HCT116 (cell line): Measurements from ENCODE around the gene ADM5. TPM values are rescaled to one million over a fixed set of nuclear protein-coding genes. Genes with fewer than 3 reads are reported as not detected.

Source experiments
- ATAC-seq: fragments of 200-7000 bp; cut with Tn5 transposase; 2 replicates; pipeline ENCODE4 v1.9.1; 2020; ENCODE audit warnings: mild to moderate bottlenecking, moderate library complexity
- BruUV-seq: library from RNA; stranded (reverse); fragments of 400-500 nt; replicated peaks from 2 replicates; lab custom pipeline; 2021; lab: Mats Ljungman, UMichigan
- CTCF ChIA-PET: fragments of 300-600 bp; sonication (Branson Sonifier 250); formaldehyde crosslinking; loops from one replicate; lab custom pipeline; 2021; ENCODE audit warnings: antibody characterized with exemption; lab: Charles Lee
- POLR2A ChIA-PET: fragments of 300-600, 350-600 bp; sonication (Branson Sonifier 250); formaldehyde crosslinking; loops from one replicate; lab custom pipeline; 2021; ENCODE audit warnings: antibody characterized with exemption; lab: Charles Lee
- RAD21 ChIA-PET, 2 experiments: fragments of 300-600 bp; sonication (Branson Sonifier 250); formaldehyde crosslinking; loops; one replicate each; lab custom pipeline; 2023; ENCODE audit warnings: low total read pairs in 2 of 2; ENCODE audit not compliant: uncharacterized antibody in 2 of 2, unreplicated experiment in 2 of 2, low non-redundant PET in 1 of 2; lab: Charles Lee
- DNase-seq: peaks from one replicate; pipeline ENCODE4 v3.0.0-alpha.2; 2010; ENCODE audit warnings: low read depth, low spot score
- H2AFZ ChIP-seq: fragments of 200-600 bp; shearing (Covaris generic), sonication (generic); 2 replicates; pipeline ENCODE4 v1.6.1; 2017; ENCODE audit warnings: low read depth, mixed run types, mixed read lengths, antibody characterized with exemption, low read length; ENCODE audit not compliant: poor library complexity, severe bottlenecking
- H3K27ac ChIP-seq: 2 replicates; pipeline ENCODE4 v1.5.1; 2012; ENCODE audit warnings: low read depth, low read length
- H3K27me3 ChIP-seq: fragments of 200-600 bp; sonication (generic); 2 replicates; pipeline ENCODE4 v1.6.1; 2016; ENCODE audit warnings: mixed run types, low read length, mixed read lengths; ENCODE audit not compliant: insufficient read depth
- H3K36me3 ChIP-seq, 2 experiments: fragments of 200-500 bp in 1 of 2; fragments of 200-600 bp in 1 of 2; sonication (Bioruptor generic) in 1 of 2; sonication (generic) in 1 of 2; 2 replicates each; pipeline versions ENCODE4 v1.5.1 to v1.6.1; 2014 to 2016; ENCODE audit warnings: low read length in 2 of 2, inconsistent platforms in 1 of 2, mixed read lengths in 1 of 2, mixed run types in 1 of 2; ENCODE audit not compliant: insufficient read depth in 2 of 2, control insufficient read depth in 1 of 2
- H3K4me1 ChIP-seq, 2 experiments: fragments of 200-600 bp in 1 of 2; sonication (generic) in 1 of 2; 2 replicates each; pipeline versions ENCODE4 v1.5.1 to v1.6.1; 2012 to 2017; ENCODE audit warnings: low read length in 2 of 2, inconsistent platforms in 1 of 2, mild to moderate bottlenecking in 1 of 2, mixed read lengths in 1 of 2, mixed run types in 1 of 2, moderate library complexity in 1 of 2; ENCODE audit not compliant: insufficient read depth in 2 of 2, control insufficient read depth in 1 of 2
- H3K4me2 ChIP-seq: fragments of 200-600 bp; sonication (generic); 2 replicates; pipeline ENCODE4 v1.6.1; 2017; ENCODE audit warnings: mixed run types, low read length, mixed read lengths
- H3K4me3 ChIP-seq, 2 experiments: fragments of 200-600 bp in 1 of 2; sonication (generic) in 1 of 2; replicated peaks in 1 of 2; 2 replicates each; pipeline ENCODE4 v1.5.1; 2011 to 2016; ENCODE audit warnings: low read length in 2 of 2, control low read depth in 1 of 2, low read depth in 1 of 2, mild to moderate bottlenecking in 1 of 2, mixed read lengths in 1 of 2, mixed run types in 1 of 2
- H3K79me2 ChIP-seq: fragments of 200-600 bp; sonication (generic); 2 replicates; pipeline ENCODE4 v1.6.1; 2017; ENCODE audit warnings: mild to moderate bottlenecking, mixed run types, low read length, moderate library complexity, mixed read lengths; ENCODE audit not compliant: insufficient read depth
- H3K9ac ChIP-seq: fragments of 200-600 bp; sonication (generic); 2 replicates; pipeline ENCODE4 v1.6.1; 2016; ENCODE audit warnings: low read length, mixed read lengths
- H3K9me2 ChIP-seq: fragments of 200-600 bp; sonication (generic), shearing (Covaris generic); 2 replicates; pipeline ENCODE4 v1.6.1; 2017; ENCODE audit warnings: mixed run types, mild to moderate bottlenecking, moderate library complexity; ENCODE audit not compliant: insufficient read depth
- H3K9me3 ChIP-seq, 2 experiments: fragments of 200-500 bp in 1 of 2; fragments of 200-600 bp in 1 of 2; sonication (Bioruptor generic) in 1 of 2; sonication (generic) in 1 of 2; 2 replicates each; pipeline ENCODE4 v1.6.1; 2014 to 2017; ENCODE audit warnings: low read length in 2 of 2, mixed read lengths in 2 of 2, inconsistent platforms in 1 of 2, low read depth in 1 of 2, mild to moderate bottlenecking in 1 of 2, mixed run types in 1 of 2, moderate library complexity in 1 of 2; ENCODE audit not compliant: control insufficient read depth in 1 of 2, insufficient read depth in 1 of 2
- H4K20me1 ChIP-seq: fragments of 200-600 bp; sonication (generic), shearing (Covaris generic); 2 replicates; pipeline ENCODE4 v1.6.1; 2017; ENCODE audit warnings: mixed run types, mild to moderate bottlenecking, moderate library complexity; ENCODE audit not compliant: insufficient read depth
- ATF3 ChIP-seq: IDR thresholded peaks from 2 replicates; pipeline ENCODE4 v1.6.1; 2012
- CTCF ChIP-seq, 3 experiments: fragments of 200-600 bp in 1 of 3; sonication (generic) in 1 of 3; IDR thresholded peaks in 2 of 3; conservative IDR thresholded peaks in 1 of 3; 2 replicates each; pipeline ENCODE4 v1.5.1; 2012 to 2017; ENCODE audit warnings: low read depth in 2 of 3, low read length in 2 of 3, antibody characterized with exemption in 1 of 3, borderline replicate concordance in 1 of 3, control low read depth in 1 of 3, mild to moderate bottlenecking in 1 of 3, mixed read lengths in 1 of 3, mixed run types in 1 of 3, moderate library complexity in 1 of 3; ENCODE audit not compliant: insufficient read depth in 1 of 3
- ELF1 ChIP-seq: IDR thresholded peaks from 2 replicates; pipeline ENCODE4 v1.6.1; 2012; ENCODE audit warnings: low read depth, borderline replicate concordance
- EZH2 ChIP-seq: fragments of 200-600 bp; sonication (generic); IDR thresholded peaks from 2 replicates; pipeline ENCODE4 v1.6.1; 2017; ENCODE audit warnings: antibody characterized with exemption, mixed run types
- EZH2phosphoT487 ChIP-seq: fragments of 200-600 bp; IDR thresholded peaks from 2 replicates; pipeline ENCODE4 v1.6.1; 2018; ENCODE audit warnings: antibody characterized with exemption, borderline replicate concordance
- FOSL1 ChIP-seq: IDR thresholded peaks from 2 replicates; pipeline ENCODE4 v1.6.1; 2012; ENCODE audit warnings: low read depth
- JUND ChIP-seq: IDR thresholded peaks from 2 replicates; pipeline ENCODE4 v1.6.1; 2012
- POLR2A ChIP-seq: IDR thresholded peaks from 2 replicates; pipeline ENCODE4 v1.7.0; 2011; ENCODE audit warnings: borderline replicate concordance; ENCODE audit not compliant: insufficient read depth, insufficient read length; ENCODE audit errors: extremely low read depth
- SP1 ChIP-seq: IDR thresholded peaks from 2 replicates; pipeline ENCODE4 v1.6.1; 2012; ENCODE audit warnings: low read depth
- SRF ChIP-seq: IDR thresholded peaks from 2 replicates; pipeline ENCODE4 v1.6.1; 2012; ENCODE audit warnings: low read depth
- YY1 ChIP-seq: IDR thresholded peaks from 2 replicates; pipeline ENCODE4 v1.6.1; 2011; ENCODE audit warnings: low read length, low read depth, moderate library complexity, mild to moderate bottlenecking; ENCODE audit not compliant: insufficient replicate concordance; ENCODE audit errors: extremely low read depth
- intact Hi-C: fragments of 100-400 bp; cut with micrococcal nuclease; formaldehyde crosslinking; loops from 2 replicates; pipeline ENCODE4 v1.10.0; 2022
- total RNA-seq: library from RNA; stranded (reverse); gene quantifications from one replicate; pipeline ENCODE4 v1.2.1, GENCODE V29; 2021; ENCODE audit not compliant: unreplicated experiment

Gene ADM5
- total RNA-seq, 1 experiment from 2014 or later, result 12.1 TPM

- intact Hi-C loops, result no loop called here
- peaks cover 80% of the 10 kb centered on the region for H3K79me2 ChIP-seq
- BruUV-seq, result no TSS peak
- H3K4me3 ChIP-seq, result no peak overlapping the region
- DNase-seq (no peak), ATAC-seq (no peak)
- no peak overlapping the region for H3K9ac ChIP-seq
- CTCF ChIA-PET, result no interaction called here
- H3K36me3 ChIP-seq, result peaks cover 23 to 25% of the 10 kb centered on the region in 2 experiments; a peak in 3 of 4 replicates
- H3K27me3 ChIP-seq, result no peaks in the 10 kb centered on the region
- peaks cover 6 to 15% of the 10 kb centered on the region in 2 experiments for H3K4me1 ChIP-seq
- no peak overlapping the region for H3K4me2 ChIP-seq
- no peak overlapping the region for H2AFZ ChIP-seq
- no peak overlapping the region for H3K27ac ChIP-seq
- POLR2A ChIA-PET, result interaction anchor here (1.6 kb wide), 1 partner anchor 31 kb away, joined by 3 read pairs; no protein-coding TSS in a partner anchor
- RAD21 ChIA-PET, result no interaction called here
- H3K9me2 ChIP-seq, result no peaks in the 10 kb centered on the region
- no peaks in the 10 kb centered on the region for H3K9me3 ChIP-seq
- H4K20me1 ChIP-seq, result no peaks in the 10 kb centered on the region
- TF ChIP-seq POLR2A, result no peak
- no peak for TF ChIP-seq FOSL1
- no peak for TF ChIP-seq SRF
- no peak for TF ChIP-seq ATF3
- TF ChIP-seq ELF1, result no peak
- TF ChIP-seq JUND, result no peak
- no peak for TF ChIP-seq EZH2phosphoT487
- no peak for TF ChIP-seq YY1
- TF ChIP-seq CTCF (IDR thresholded peaks at IDR 0.05 in 2 of 3, conservative IDR thresholded peaks at IDR 0.05 in 1 of 3; ENCODE audit: borderline replicate concordance in 1 of 3, insufficient read depth in 1 of 3, low read depth in 2 of 3, low read length in 2 of 3), result no peak
- TF ChIP-seq SP1, result no peak
- TF ChIP-seq EZH2, result no peak
These were observed 43.8 kb upstream of the ADM5 start for GRCh38 chr19:49645592-49645991.
